Aorta (tissue), 5 donors: Measurements from ENCODE around the gene LIN9. TPM values are rescaled to one million over a fixed set of nuclear protein-coding genes. Genes with fewer than 3 reads are reported as not detected.

ENCODE experiments used
- ATAC-seq: fragments of 200-7000 bp; cut with Tn5 transposase; one replicate; pipeline ENCODE4 v1.9.1; 2022; ENCODE audit warnings: moderate library complexity; ENCODE audit not compliant: low FRiP score
- DNase-seq, 2 donors: peaks; one replicate each; pipeline ENCODE4 v3.0.0-alpha.2; 2020
- H3K27ac ChIP-seq, 2 donors: one replicate each; pipeline ENCODE4 v1.5.1; 2013; ENCODE audit warnings: low read length in 2 of 2, mild to moderate bottlenecking in 2 of 2, moderate library complexity in 2 of 2, control low read depth in 1 of 2, inconsistent platforms in 1 of 2, low read depth in 1 of 2
- H3K27me3 ChIP-seq, 2 donors: one replicate each; pipeline ENCODE4 v1.6.1; 2013; ENCODE audit warnings: control low read depth in 1 of 2, low read length in 1 of 2, mild to moderate bottlenecking in 1 of 2, moderate library complexity in 1 of 2; ENCODE audit not compliant: insufficient read depth in 2 of 2, control insufficient read depth in 1 of 2
- H3K36me3 ChIP-seq, 2 donors: one replicate each; pipeline ENCODE4 v1.6.1; 2013; ENCODE audit warnings: control low read depth in 1 of 2, low read length in 1 of 2, mild to moderate bottlenecking in 1 of 2; ENCODE audit not compliant: insufficient read depth in 2 of 2, control insufficient read depth in 1 of 2
- H3K4me1 ChIP-seq, 2 donors: one replicate each; pipeline ENCODE4 v1.6.1; 2013; ENCODE audit warnings: low read length in 2 of 2, control low read depth in 1 of 2, mild to moderate bottlenecking in 1 of 2, moderate library complexity in 1 of 2; ENCODE audit not compliant: insufficient read depth in 2 of 2, control insufficient read depth in 1 of 2
- H3K4me3 ChIP-seq, 2 donors: one replicate each; pipeline ENCODE4 v1.5.1; 2013; ENCODE audit warnings: low read length in 2 of 2, control low read depth in 1 of 2, mild to moderate bottlenecking in 1 of 2
- H3K9me3 ChIP-seq: one replicate; pipeline ENCODE4 v1.6.1; 2013; ENCODE audit warnings: mild to moderate bottlenecking, low read length; ENCODE audit not compliant: control insufficient read depth
- WGBS, 2 donors: extraction: QIAGEN DNeasy Blood & Tissue Kit; methylation state at CpG; one replicate each; pipeline ENCODE4 v1.1.7; 2013; 5-methylcytosine and 5-hydroxymethylcytosine counted together
- intact Hi-C, 2 donors: fragments of 100-400 bp; cut with DNase I; formaldehyde crosslinking; loops; one replicate each; pipeline versions ENCODE4 v1.14.2 to v1.15.0; 2022
- polyA plus RNA-seq, 2 donors: library from polyadenylated mRNA; stranded (reverse); fragments of 200-250 nt; gene quantifications; one replicate each; pipeline ENCODE4 v1.2.3, GENCODE V29; 2013
- total RNA-seq, 2 donors: library from RNA; stranded (reverse); fragmentation: NEBNext Ultra II Directional; extraction: Animal tissue kit (Norgen Biotek cat#: 25700); gene quantifications; one replicate each; pipeline ENCODE4 v1.2.1, GENCODE V29; 2021
- donor health status: healthy with polysubstance abuse.
- donor health status: Bipolar disorder and iron deficiency.
- donor health status: DM: no; HTN: no; CAD: no.
- donor health status: DM: no; HTN: no; CAD: no.
- donor health status: DM: yes; HTN: yes; CAD: no.

The LIN9 gene
- total and polyA plus RNA-seq, 4 donors, result 1.7 to 4.1 (median 2.2) TPM

GRCh38 chr1:226195144-226195543, 113.8 kb downstream of the LIN9 start:
- no peak overlapping the region for H3K4me3 ChIP-seq
- no peaks in the 10 kb centered on the region for H3K4me1 ChIP-seq
- no peaks in the 10 kb centered on the region for H3K9me3 ChIP-seq
- H3K27ac ChIP-seq, result no peak overlapping the region
- H3K27me3 ChIP-seq, result no peaks in the 10 kb centered on the region
- WGBS, 2 donors, result 88 to 95% methylated on average over 1 of the region's 1 CpG
- H3K36me3 ChIP-seq, result no peaks in the 10 kb centered on the region
- DNase-seq (no peak), ATAC-seq (no peak)
- intact Hi-C loops, result loop anchor here in 1 of 2 donors (10.0 kb wide), 1 partner anchor 140 kb away; no protein-coding TSS in a partner anchor

GRCh38 chr1:226187380-226187779, 121.6 kb downstream of the LIN9 start:
- Histone ChIP-seq H3K4me1 (peaks cover 0 to 3% of the 10 kb centered on the region in 2 donors), H3K4me3 (peak overlapping the region in 1 of 2 donors; percentile 84), H3K9me3 (no peaks in the 10 kb centered on the region), H3K27me3 (no peaks in the 10 kb centered on the region), H3K27ac (peak overlapping the region in 1 of 2 donors; percentile 0), H3K36me3 (no peaks in the 10 kb centered on the region)
- 78 to 84% methylated on average over 7 of the region's 7 CpGs for WGBS, 2 donors
- DNase-seq (no peak), ATAC-seq (no peak)
- intact Hi-C loops, result loop anchor here in 1 of 2 donors (10.0 kb wide), 1 partner anchor 123 kb away; the partner anchor contains the start of gene H3-3A

GRCh38 chr1:226187019-226187322, 122.0 kb downstream of the LIN9 start:
- WGBS, 2 donors, result 7% methylated on average over 10 of the region's 10 CpGs
- H3K4me1 ChIP-seq, result peaks cover 0 to 3% of the 10 kb centered on the region in 2 donors
- H3K9me3 ChIP-seq, result no peaks in the 10 kb centered on the region
- no peaks in the 10 kb centered on the region for H3K27me3 ChIP-seq
- peak overlapping the region; percentile 84 to 90 for H3K4me3 ChIP-seq
- H3K36me3 ChIP-seq, result no peaks in the 10 kb centered on the region
- intact Hi-C loops, result loop anchor here in 1 of 2 donors (10.0 kb wide), 1 partner anchor 122 kb away; the partner anchor contains the start of gene H3-3A
- no peak for ATAC-seq
- H3K27ac ChIP-seq, result peak overlapping the region; percentile 0 to 50
- no peak for DNase-seq

GRCh38 chr1:226186124-226187018, 122.6 kb downstream of the LIN9 start, which contains the start of gene ACBD3:
Gene ACBD3, minus strand, starts transcription at chr1:226186741. Its CDS starts 66 bp downstream, at chr1:226186675.
- Histone ChIP-seq H3K9me3 (no peaks in the 10 kb centered on the region), H3K4me1 (peaks cover 0 to 3% of the 10 kb centered on the region in 2 donors), H3K27ac (peak within 1 kb of the TSS; percentile 34 to 81), H3K4me3 (peak within 1 kb of the TSS; percentile 84 to 90), H3K36me3 (no peaks in the 10 kb centered on the region), H3K27me3 (no peaks in the 10 kb centered on the region)
- intact Hi-C loops, result loop anchor here in 1 of 2 donors (10.0 kb wide), 1 partner anchor 122 kb away; the partner anchor contains the start of gene H3-3A
- peak; percentile 94 to 95 for DNase-seq
- 0 to 1% methylated on average over 62 to 75 of the region's 75 CpGs for WGBS, 2 donors
- ATAC-seq, result peak; percentile 94

- intact Hi-C loops, result loop anchor here in 1 of 2 donors (10.0 kb wide), 1 partner anchor 121 kb away; the partner anchor contains the start of gene H3-3A
- peaks cover 0 to 3% of the 10 kb centered on the region in 2 donors for H3K4me1 ChIP-seq
- 8% methylated on average over 14 of the region's 14 CpGs for WGBS, 2 donors
These were observed 123.6 kb downstream of the LIN9 start for GRCh38 chr1:226185141-226186036.

GRCh38 chr1:226181996-226182714, 126.8 kb downstream of the LIN9 start:
- Histone ChIP-seq H3K4me3 (no peak overlapping the region), H3K9me3 (no peaks in the 10 kb centered on the region), H3K27ac (no peak overlapping the region), H3K27me3 (no peaks in the 10 kb centered on the region), H3K4me1 (peaks cover 0 to 3% of the 10 kb centered on the region in 2 donors), H3K36me3 (no peaks in the 10 kb centered on the region)
- DNase-seq, result peak; percentile 65 to 81
- intact Hi-C loops, result loop anchor here in 1 of 2 donors (5.0 to 10.0 kb wide), 2 partner anchors 40 to 117 kb away; partner anchors contain the start of gene H3-3A
- WGBS, 2 donors, result 67 to 81% methylated on average over 14 of the region's 14 CpGs
- ATAC-seq, result peak; percentile 66

More at GRCh38 chr1:226185141-226186036, 123.6 kb downstream of the LIN9 start:
- no peak for ATAC-seq
- H3K27ac ChIP-seq, result no peak overlapping the region
- no peaks in the 10 kb centered on the region for H3K9me3 ChIP-seq
- H3K4me3 ChIP-seq, result peak overlapping the region; percentile 84 to 90
- no peaks in the 10 kb centered on the region for H3K27me3 ChIP-seq
- DNase-seq, result no peak
- H3K36me3 ChIP-seq, result no peaks in the 10 kb centered on the region
